Thyroid gland (tissue), 4 donors: ENCODE data around the gene NDRG3. TPM values are rescaled to one million over a fixed set of nuclear protein-coding genes. Genes with fewer than 3 reads are reported as not detected.
"Not testable (repeated sequence)": the region's sequence is repeated elsewhere in the genome, so short reads cannot be mapped to it uniquely, and the experiment has no call there.

Experiments used
- DNase-seq, 2 donors: peaks; one replicate each; pipeline ENCODE4 v3.0.0-alpha.2; 2019
- H3K27ac ChIP-seq, 3 donors: fragments of 200-600 bp; sonication (generic); 1 replicate in 2 of 3; 2 replicates in 1 of 3; pipeline ENCODE4 v1.5.1; 2016 to 2019; ENCODE audit warnings: mild to moderate bottlenecking in 1 of 3, moderate library complexity in 1 of 3
- H3K27me3 ChIP-seq: fragments of 200-600 bp; sonication (generic); one replicate; pipeline ENCODE4 v1.5.1; 2019
- H3K36me3 ChIP-seq, 2 donors: fragments of 200-600 bp; sonication (generic); one replicate each; pipeline ENCODE4 v1.5.1; 2016 to 2019
- H3K4me1 ChIP-seq, 2 donors: fragments of 200-600 bp; sonication (generic); one replicate each; pipeline ENCODE4 v1.5.1; 2017 to 2019
- H3K4me3 ChIP-seq, 3 donors: fragments of 200-600 bp; sonication (generic); replicated peaks in 1 of 3; 1 replicate in 2 of 3; 2 replicates in 1 of 3; pipeline ENCODE4 v1.5.1; 2016; ENCODE audit warnings: mild to moderate bottlenecking in 1 of 3
- H3K9me3 ChIP-seq: fragments of 200-600 bp; sonication (generic); one replicate; pipeline ENCODE4 v1.5.1; 2017
- POLR2A ChIP-seq, 2 donors: fragments of 450-650 bp; IDR thresholded peaks; one replicate each; pipeline ENCODE4 v1.6.1; 2017; ENCODE audit warnings: antibody characterized with exemption in 2 of 2, mild to moderate bottlenecking in 2 of 2, moderate library complexity in 1 of 2
- WGBS, 2 donors: methylation state at CpG; one replicate each; pipeline ENCODE4 v1.1.5; 2017; 5-methylcytosine and 5-hydroxymethylcytosine counted together
- intact Hi-C: fragments of 100-400 bp; cut with DNase I; formaldehyde crosslinking; loops from one replicate; pipeline ENCODE4 v1.15.1; 2023
- total RNA-seq, 4 donors: library from RNA; depleted of rRNA; stranded (reverse); fragments of >200 nt; gene quantifications; one replicate each; pipeline ENCODE4 v1.2.3, GENCODE V29; 2016
- TF ChIP-seq, protein P1 (sequence below), 6 experiments: fragments of 200-600 bp in 3 of 6; fragments of 450-650 bp in 3 of 6; sonication (generic) in 3 of 6; IDR thresholded peaks; one replicate each; pipeline ENCODE4 v1.5.1; 2016 to 2019; ENCODE audit warnings: antibody characterized with exemption in 6 of 6, mild to moderate bottlenecking in 2 of 6, inconsistent platforms in 1 of 6, moderate library complexity in 1 of 6

NDRG3 gene
- total RNA-seq, 4 donors from 2014 or later: 14.6 to 32.1 (median 27.9) TPM

DNA sequence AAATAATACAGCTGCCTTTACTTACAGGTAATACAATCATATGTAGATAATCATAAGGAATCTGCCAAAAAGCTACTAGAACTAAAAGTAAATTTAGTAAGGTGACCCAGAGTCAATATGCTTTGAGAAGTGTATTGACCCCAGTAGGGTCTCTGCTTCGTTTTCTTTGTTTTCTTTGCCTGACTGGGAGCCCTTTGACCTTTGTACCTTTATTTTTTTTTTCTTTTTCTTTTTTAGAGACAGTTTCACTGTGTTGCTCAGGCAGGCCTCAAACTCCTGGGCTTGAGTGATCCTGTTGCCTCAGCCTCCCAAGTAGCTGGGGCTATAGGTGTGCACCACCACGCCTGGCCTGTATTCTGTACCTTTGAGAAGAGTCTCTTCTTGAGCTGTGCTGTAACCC lies 122.4 kb downstream of the NDRG3 start:
- 85% methylated on average over 2 of the region's 2 CpGs for WGBS, 2 donors
- no peaks in the 10 kb centered on the region for H3K9me3 ChIP-seq
- H3K4me3 ChIP-seq: no peak overlapping the region
- intact Hi-C loops: no loop called here
- TF ChIP-seq POLR2A (IDR thresholded peaks at IDR 0.05): no peak
- TF ChIP-seq, protein P1, sequence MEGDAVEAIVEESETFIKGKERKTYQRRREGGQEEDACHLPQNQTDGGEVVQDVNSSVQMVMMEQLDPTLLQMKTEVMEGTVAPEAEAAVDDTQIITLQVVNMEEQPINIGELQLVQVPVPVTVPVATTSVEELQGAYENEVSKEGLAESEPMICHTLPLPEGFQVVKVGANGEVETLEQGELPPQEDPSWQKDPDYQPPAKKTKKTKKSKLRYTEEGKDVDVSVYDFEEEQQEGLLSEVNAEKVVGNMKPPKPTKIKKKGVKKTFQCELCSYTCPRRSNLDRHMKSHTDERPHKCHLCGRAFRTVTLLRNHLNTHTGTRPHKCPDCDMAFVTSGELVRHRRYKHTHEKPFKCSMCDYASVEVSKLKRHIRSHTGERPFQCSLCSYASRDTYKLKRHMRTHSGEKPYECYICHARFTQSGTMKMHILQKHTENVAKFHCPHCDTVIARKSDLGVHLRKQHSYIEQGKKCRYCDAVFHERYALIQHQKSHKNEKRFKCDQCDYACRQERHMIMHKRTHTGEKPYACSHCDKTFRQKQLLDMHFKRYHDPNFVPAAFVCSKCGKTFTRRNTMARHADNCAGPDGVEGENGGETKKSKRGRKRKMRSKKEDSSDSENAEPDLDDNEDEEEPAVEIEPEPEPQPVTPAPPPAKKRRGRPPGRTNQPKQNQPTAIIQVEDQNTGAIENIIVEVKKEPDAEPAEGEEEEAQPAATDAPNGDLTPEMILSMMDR (IDR thresholded peaks at IDR 0.05): no peak
- H3K36me3 ChIP-seq: no peaks in the 10 kb centered on the region
- no peak overlapping the region for H3K27ac ChIP-seq
- no peaks in the 10 kb centered on the region for H3K27me3 ChIP-seq
- H3K4me1 ChIP-seq: no peaks in the 10 kb centered on the region
- no peak for DNase-seq

DNA sequence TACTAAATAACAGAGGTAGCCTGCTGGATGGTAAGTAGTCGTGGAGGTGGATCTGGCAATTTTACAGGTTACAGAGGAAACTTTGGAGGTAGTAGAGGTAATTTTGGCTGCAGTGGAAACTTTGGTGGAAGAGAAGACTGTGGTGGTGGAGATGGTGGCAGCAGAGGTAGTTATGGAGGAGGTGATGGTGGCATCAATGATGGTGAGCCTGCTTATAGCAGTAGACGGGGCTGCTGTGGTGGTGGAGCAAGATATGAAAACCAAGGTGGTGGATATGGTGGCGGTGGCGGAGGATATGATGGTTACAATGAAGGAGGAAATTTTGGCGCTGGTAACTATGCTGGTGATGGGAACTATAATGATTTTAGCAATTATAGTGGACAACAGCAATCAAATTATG lies 125.0 kb downstream of the NDRG3 start:
- no peak for DNase-seq
- TF ChIP-seq, protein P1 (IDR thresholded peaks at IDR 0.05): no peak
- TF ChIP-seq POLR2A (IDR thresholded peaks at IDR 0.05): no peak
- H3K9me3 ChIP-seq: no peaks in the 10 kb centered on the region
- H3K27me3 ChIP-seq: no peaks in the 10 kb centered on the region
- WGBS, 2 donors: 94 to 96% methylated on average over 5 of the region's 5 CpGs
- H3K36me3 ChIP-seq: no peaks in the 10 kb centered on the region
- no peaks in the 10 kb centered on the region for H3K4me1 ChIP-seq
- intact Hi-C loops: no loop called here
- no peak overlapping the region for H3K4me3 ChIP-seq
- no peak overlapping the region for H3K27ac ChIP-seq

DNA sequence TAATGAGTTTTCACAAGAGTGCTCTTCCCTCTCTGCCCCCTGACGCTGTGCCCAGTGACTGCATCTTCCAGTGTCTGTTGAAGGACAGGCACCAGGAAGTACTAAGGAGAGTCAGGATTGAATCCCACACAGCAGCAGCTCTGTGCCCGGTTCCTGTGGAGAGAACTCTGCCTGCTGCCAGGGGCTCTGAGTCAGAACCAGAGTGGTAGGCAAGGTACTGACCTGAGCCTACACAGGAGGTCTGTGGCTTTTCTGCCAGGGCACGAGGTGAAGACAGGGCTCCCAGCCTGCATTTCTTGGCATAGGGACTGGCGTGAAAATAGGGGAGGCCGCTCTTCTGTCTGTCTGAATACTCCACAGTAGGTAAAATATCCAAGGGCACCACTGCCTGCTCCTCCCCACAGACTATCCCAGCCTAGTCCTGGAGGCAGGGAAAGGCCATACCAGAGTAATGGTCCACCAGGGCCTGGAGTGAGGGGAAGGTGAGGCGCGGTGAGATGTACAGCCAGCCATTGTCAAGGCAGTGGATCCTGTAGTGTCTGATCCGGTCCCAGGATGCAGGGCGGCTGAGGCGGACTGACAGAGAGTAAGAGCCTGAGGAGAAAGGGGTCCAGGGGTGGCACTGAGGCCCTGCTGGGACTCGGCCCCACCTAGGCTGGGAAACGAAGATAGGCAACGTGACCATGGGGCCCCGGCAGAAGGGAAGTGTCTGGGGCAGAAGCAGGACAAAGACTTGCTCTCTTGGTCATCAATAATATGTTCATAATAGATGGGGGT lies 130.9 kb downstream of the NDRG3 start:
- TF ChIP-seq, protein P1 (IDR thresholded peaks at IDR 0.05): no peak
- no peak for TF ChIP-seq POLR2A (IDR thresholded peaks at IDR 0.05)
- H3K4me1 ChIP-seq: no peaks in the 10 kb centered on the region
- no peaks in the 10 kb centered on the region for H3K9me3 ChIP-seq
- no peak for DNase-seq
- 84 to 93% methylated on average over 14 of the region's 14 CpGs for WGBS, 2 donors
- intact Hi-C loops: no loop called here
- no peaks in the 10 kb centered on the region for H3K27me3 ChIP-seq
- H3K36me3 ChIP-seq: peaks cover 26 to 45% of the 10 kb centered on the region in 2 donors
- no peak overlapping the region for H3K27ac ChIP-seq
- no peak overlapping the region for H3K4me3 ChIP-seq

DNA sequence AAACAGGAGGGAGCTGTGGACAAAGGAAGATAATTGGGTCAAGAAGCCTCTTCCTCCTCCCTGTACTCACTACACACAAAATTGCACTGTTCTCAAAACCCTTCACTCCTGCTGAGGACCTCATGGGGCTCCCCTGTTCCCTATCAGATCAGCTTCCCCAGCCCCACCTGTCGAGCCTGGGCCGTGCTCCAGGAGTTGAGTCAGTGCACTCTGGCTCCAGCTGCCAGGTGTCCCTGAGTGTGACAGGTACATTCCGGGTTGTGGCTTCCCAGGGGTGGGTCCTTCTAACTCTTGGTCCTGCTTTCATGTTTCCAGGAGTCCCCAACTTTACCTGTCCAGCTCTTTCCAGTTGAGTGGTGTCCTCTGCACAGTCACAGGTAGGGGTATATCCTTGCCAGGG lies 131.9 kb downstream of the NDRG3 start:
- intact Hi-C loops: no loop called here
- 55 to 64% methylated on average over 2 to 3 of the region's 3 CpGs for WGBS, 2 donors

DNA sequence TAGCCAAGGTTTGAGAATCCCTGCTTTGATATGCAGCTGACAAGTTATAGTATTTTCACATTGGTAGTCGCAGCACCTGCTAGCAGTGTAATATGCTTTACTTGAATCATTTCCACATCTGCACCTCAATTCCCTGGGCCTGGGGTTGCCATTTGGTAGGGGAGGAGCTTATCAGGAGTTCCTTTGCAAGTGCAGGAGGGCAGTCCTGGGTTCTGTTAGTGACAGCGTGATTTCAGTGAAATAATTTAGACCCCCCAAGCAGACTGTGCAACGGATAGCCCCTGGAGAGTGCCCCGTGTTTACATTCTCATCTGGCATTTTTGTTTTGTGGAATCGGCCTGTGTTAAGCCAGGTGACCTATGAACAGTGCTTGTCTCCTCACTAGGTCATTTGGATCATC lies 134.3 kb downstream of the NDRG3 start:
- WGBS, 2 donors: 91 to 93% methylated on average over 5 of the region's 5 CpGs
- intact Hi-C loops: no loop called here
- no peak for DNase-seq
- no peak overlapping the region for H3K27ac ChIP-seq
- peaks cover 34 to 61% of the 10 kb centered on the region in 2 donors for H3K36me3 ChIP-seq
- TF ChIP-seq POLR2A (IDR thresholded peaks at IDR 0.05): no peak
- TF ChIP-seq, protein P1 (IDR thresholded peaks at IDR 0.05): no peak
- peaks cover 7 to 8% of the 10 kb centered on the region in 2 donors for H3K4me1 ChIP-seq
- no peaks in the 10 kb centered on the region for H3K9me3 ChIP-seq
- no peak overlapping the region for H3K4me3 ChIP-seq
- H3K27me3 ChIP-seq: no peaks in the 10 kb centered on the region

More for the DNA sequence above, 131.9 kb downstream of the NDRG3 start:
- no peak overlapping the region for H3K4me3 ChIP-seq
- no peak overlapping the region for H3K27ac ChIP-seq
- peaks cover 34 to 54% of the 10 kb centered on the region in 2 donors for H3K36me3 ChIP-seq
- no peaks in the 10 kb centered on the region for H3K27me3 ChIP-seq
- no peaks in the 10 kb centered on the region for H3K4me1 ChIP-seq
- DNase-seq: peak; percentile 15 to 40
- no peaks in the 10 kb centered on the region for H3K9me3 ChIP-seq
- TF ChIP-seq, protein P1 (IDR thresholded peaks at IDR 0.05): peak in 1 of 6 experiments; percentile 1
- no peak for TF ChIP-seq POLR2A (IDR thresholded peaks at IDR 0.05)

DNA sequence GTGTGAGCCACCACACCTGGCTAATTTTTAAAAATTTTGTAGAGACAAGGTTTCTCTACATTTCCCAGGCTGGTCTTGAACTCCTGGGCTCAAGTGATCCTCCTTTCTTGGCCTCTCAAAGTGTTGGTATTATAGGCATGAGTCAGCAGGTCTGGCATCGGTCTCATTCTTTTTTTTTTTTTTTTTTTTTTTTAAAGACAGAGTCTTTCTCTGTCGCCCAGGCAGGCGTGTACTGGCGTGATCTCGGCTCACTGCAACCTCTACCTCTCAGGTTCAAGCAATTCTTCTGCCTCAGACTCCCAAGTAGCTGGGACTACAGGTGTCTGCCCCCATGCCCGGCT lies 137.5 kb downstream of the NDRG3 start:
- H3K4me3 ChIP-seq, DNase-seq, H3K27ac ChIP-seq, H3K27me3 ChIP-seq, H3K9me3 ChIP-seq: not testable (repeated sequence)
- Histone ChIP-seq H3K4me1 (peaks cover 10 to 17% of the 10 kb centered on the region in 2 donors), H3K36me3 (peaks cover 34 to 49% of the 10 kb centered on the region in 2 donors)
- WGBS, 2 donors: 90 to 96% methylated on average over 6 of the region's 6 CpGs
- intact Hi-C loops: loop anchor here (10.0 kb wide), 2 partner anchors 144 to 146 kb away; no protein-coding TSS in a partner anchor
